HUES48 (cell line): Measurements from ENCODE around the gene ANTXR2.
"Not testable (repeated sequence)": the region's sequence is repeated elsewhere in the genome, so short reads cannot be mapped to it uniquely, and the experiment has no call there.

ENCODE experiments used
- H3K27ac ChIP-seq: one replicate; pipeline ENCODE4 v1.7.0; 2013; ENCODE audit warnings: low read depth, low read length, inconsistent platforms
- H3K27me3 ChIP-seq: 2 replicates; pipeline ENCODE4 v1.6.1; 2013; ENCODE audit warnings: mild to moderate bottlenecking, low read length; ENCODE audit not compliant: control insufficient read depth, insufficient read depth
- H3K36me3 ChIP-seq: 2 replicates; pipeline ENCODE4 v1.6.1; 2013; ENCODE audit warnings: low read length; ENCODE audit not compliant: control insufficient read depth, insufficient read depth
- H3K4me1 ChIP-seq: 2 replicates; pipeline ENCODE4 v1.6.1; 2013; ENCODE audit warnings: mild to moderate bottlenecking, low read length; ENCODE audit not compliant: control insufficient read depth, insufficient read depth
- H3K4me3 ChIP-seq: 2 replicates; pipeline ENCODE4 v1.5.1; 2013; ENCODE audit warnings: mild to moderate bottlenecking, low read depth, low read length
- H3K9ac ChIP-seq: 2 replicates; pipeline ENCODE4 v1.6.1; 2013; ENCODE audit warnings: mild to moderate bottlenecking, low read depth, low read length, moderate library complexity
- H3K9me3 ChIP-seq: 2 replicates; pipeline ENCODE4 v1.6.1; 2013; ENCODE audit warnings: low read length; ENCODE audit not compliant: control insufficient read depth, insufficient read depth

Gene ANTXR2

DNA sequence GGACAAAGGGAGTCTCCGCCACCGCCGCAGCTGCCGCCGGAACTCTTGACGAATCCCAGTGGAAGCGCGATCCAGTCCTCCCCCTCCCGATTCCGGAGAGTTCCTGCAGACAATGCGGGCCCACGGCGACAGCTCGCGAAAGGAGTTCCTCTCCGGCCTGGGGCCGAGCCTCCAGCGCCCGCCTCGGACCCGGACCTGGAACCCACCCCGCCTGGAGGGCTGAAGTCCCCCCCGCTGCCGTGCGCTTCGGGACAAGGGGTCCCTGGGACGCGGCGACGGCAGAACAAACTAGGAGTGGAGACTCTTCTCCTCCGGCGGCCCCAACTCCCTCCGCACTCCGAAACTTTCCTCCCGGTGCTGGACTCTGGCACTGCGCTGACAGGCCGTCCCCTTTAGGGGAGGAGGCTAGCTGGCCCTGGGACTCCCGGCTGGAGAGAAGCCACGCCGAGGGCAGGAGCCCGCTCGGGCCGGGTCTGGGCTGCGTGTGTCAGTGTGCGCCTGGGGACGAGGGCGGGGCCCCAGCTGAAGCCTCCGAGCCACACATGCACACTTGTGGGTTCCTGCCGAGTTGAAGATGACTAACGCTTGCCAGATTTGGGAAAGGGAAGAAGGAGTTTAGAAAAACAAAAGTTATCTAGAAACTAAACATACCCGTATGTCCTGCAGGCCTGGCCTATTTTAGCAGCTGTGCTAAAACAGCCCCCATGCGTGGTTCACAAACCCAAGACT lies at the start of gene ANTXR2:
Gene ANTXR2, minus strand, starts transcription at position 486 of the 729 bp plus-strand sequence. CDS start 669 bp downstream, outside the sequence.
- no peaks in the 10 kb centered on the region for H3K36me3 ChIP-seq

DNA sequence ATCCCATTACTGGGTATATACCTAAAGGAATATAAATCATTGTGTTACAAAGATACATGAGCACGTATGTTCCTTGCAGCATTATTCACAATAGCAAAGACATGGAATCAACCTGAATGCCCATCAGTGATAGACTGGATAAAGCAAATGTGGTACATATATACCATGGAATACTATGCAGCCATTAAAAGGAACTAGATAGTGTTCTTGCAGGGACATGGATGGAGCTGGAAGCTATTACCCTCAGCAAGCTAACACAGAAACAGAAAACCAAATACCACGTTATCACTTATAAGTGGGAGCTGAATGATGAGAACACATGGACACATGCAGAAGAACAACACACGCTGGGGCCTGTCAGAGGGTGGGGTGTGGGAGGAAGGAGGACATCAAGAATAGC lies 48.8 kb upstream of the ANTXR2 start:
- not testable (repeated sequence) for H3K27me3 ChIP-seq, H3K36me3 ChIP-seq, H3K4me3 ChIP-seq, H3K4me1 ChIP-seq, H3K9me3 ChIP-seq, H3K9ac ChIP-seq, H3K27ac ChIP-seq

More for the DNA sequence above, at the start of gene ANTXR2:
- Histone ChIP-seq H3K27me3 (peaks cover 30% of the 10 kb centered on the region), H3K4me3 (peak within 1 kb of the TSS; percentile 80), H3K9me3 (no peaks in the 10 kb centered on the region), H3K27ac (peak within 1 kb of the TSS; percentile 83), H3K4me1 (peaks cover 14% of the 10 kb centered on the region), H3K9ac (peak within 1 kb of the TSS; percentile 8; the same call in 1 of the 2 replicates)

DNA sequence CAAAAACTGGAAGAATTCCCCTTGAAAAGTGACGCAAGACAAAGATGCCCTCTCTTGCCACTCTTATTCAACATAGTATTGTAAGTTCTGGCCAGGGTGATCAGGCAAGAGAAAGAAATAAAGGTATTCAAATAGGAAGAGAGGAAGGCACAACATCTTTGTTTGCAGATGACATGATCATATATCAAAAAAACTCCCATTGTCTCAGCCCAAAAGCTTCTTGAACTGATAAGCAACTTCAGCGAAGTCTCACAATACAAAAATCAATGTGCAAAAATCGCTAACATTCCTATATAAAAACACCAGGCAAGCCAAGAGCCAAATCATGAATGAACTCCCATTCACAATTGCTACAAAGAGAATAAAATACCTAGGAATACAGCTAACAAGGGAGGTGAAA lies 46.6 kb upstream of the ANTXR2 start:
- H3K36me3 ChIP-seq, H3K9me3 ChIP-seq, H3K4me3 ChIP-seq, H3K4me1 ChIP-seq, H3K27ac ChIP-seq, H3K9ac ChIP-seq, H3K27me3 ChIP-seq: not testable (repeated sequence)

DNA sequence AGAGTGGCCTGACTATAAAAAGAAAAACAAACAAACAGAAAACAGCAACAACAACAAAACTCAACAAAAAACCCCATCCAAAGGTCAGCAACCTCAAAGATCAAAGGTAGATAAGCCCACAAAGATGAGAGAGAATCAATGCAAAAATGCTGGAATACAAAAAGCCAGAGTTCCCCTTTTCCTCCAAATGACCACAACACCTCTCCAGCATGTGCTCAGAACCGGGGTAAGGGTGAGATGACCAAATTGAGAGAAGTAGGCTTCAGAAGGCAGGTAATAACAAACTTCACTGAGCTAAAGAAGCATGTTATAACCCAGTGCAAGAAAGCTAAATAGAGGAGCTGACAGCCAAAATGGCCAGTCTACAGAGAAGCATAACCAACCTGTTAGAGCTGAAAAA lies 43.5 kb upstream of the ANTXR2 start:
- H3K4me1 ChIP-seq, result no peaks in the 10 kb centered on the region
- no peaks in the 10 kb centered on the region for H3K9me3 ChIP-seq
- H3K27ac ChIP-seq, result no peak overlapping the region
- H3K27me3 ChIP-seq, result no peaks in the 10 kb centered on the region
- H3K9ac ChIP-seq, result no peak overlapping the region
- no peak overlapping the region for H3K4me3 ChIP-seq
- no peaks in the 10 kb centered on the region for H3K36me3 ChIP-seq

DNA sequence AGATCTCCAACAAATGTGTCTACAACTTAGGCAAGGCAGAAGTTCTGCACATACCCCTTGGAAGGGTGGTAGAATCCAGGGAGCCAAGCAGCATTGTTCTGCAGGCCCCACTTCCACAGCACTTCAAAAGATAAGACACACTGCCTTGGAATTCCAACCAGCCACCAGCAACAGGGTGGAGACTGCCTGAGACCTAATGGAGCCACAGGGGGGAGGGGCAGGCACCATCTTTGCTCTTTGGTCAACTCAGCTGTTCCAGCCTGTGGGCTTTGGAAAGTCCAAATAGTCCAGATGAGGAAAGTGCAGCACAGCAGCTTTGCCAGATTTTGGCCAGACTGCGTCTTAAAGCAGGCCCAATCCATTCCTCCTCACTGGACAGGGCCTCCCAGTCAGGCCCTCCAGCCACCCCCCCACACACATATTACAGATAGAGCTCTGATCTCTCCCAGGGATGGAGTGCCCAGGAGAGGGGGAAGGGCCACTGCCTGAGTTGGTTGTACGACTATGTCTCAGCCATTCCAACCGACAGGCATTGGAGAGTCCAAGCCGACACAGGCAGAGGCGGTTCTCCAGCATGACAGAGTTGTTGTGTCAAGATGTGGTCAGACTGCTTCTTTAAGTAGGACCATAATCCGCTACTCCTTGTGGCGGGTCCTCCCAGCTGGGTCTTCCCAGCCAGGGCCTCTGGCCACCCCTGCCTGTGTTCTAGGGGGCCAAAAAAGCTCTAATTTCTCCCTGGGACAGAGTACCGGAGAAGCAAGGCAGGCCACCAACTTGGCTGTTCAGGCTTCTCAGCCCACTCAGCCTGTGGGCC lies 42.5 kb upstream of the ANTXR2 start:
- Histone ChIP-seq H3K36me3 (no peaks in the 10 kb centered on the region), H3K4me3 (no peak overlapping the region), H3K9me3 (no peaks in the 10 kb centered on the region), H3K27me3 (no peaks in the 10 kb centered on the region), H3K4me1 (no peaks in the 10 kb centered on the region), H3K9ac (no peak overlapping the region), H3K27ac (no peak overlapping the region)

DNA sequence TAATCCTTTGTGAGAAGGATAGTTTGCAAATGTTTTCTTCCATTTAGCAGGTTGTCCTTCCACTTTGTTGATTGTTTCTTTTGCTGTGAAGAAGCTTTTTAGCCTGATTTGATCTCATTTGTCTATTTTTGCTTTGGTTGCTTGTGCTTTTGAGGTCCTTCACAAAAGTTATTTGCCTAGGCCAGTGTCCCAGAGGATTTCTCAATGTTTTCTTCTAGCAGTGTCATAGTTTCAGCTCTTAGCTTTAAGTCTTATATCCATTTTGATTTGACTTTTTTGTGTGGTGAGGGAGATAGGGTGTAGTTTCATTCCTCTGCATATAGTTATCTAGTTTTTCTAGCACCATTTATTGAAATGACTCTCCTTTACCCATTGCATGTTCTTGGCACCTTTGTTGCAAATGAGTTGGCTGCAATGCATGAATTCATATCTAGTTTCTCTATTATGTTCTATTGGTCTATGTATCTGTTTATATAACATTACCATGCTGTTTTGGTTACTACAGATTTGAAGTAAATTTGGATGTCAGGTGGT lies 41.8 kb upstream of the ANTXR2 start:
- Histone ChIP-seq H3K4me1 (no peaks in the 10 kb centered on the region), H3K36me3 (no peaks in the 10 kb centered on the region), H3K27me3 (no peaks in the 10 kb centered on the region), H3K27ac (no peak overlapping the region), H3K9ac (no peak overlapping the region), H3K9me3 (no peaks in the 10 kb centered on the region), H3K4me3 (no peak overlapping the region)

DNA sequence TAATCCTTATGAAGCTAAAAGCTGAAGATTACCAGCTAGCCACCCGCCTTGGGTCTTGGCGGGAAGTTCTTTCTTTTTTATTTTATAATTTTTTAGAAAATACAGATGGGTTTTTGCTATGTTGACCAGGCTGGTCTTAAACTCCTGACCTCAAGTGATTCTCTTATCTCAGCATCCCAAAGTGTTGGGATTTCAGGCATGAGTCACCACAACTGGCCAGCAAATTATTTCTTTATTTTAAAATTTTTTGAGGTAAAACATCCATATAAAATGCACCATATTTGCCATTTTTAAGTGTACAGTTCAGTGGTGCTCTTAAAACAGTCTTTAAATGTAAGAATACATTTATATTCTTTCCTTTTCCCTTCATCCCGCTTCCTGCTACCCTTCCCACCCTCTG lies 40.6 kb upstream of the ANTXR2 start:
- H3K9ac ChIP-seq, result no peak overlapping the region
- H3K4me3 ChIP-seq, result no peak overlapping the region
- no peaks in the 10 kb centered on the region for H3K9me3 ChIP-seq
- H3K27ac ChIP-seq, result no peak overlapping the region
- H3K4me1 ChIP-seq, result no peaks in the 10 kb centered on the region
- no peaks in the 10 kb centered on the region for H3K36me3 ChIP-seq
- no peaks in the 10 kb centered on the region for H3K27me3 ChIP-seq

DNA sequence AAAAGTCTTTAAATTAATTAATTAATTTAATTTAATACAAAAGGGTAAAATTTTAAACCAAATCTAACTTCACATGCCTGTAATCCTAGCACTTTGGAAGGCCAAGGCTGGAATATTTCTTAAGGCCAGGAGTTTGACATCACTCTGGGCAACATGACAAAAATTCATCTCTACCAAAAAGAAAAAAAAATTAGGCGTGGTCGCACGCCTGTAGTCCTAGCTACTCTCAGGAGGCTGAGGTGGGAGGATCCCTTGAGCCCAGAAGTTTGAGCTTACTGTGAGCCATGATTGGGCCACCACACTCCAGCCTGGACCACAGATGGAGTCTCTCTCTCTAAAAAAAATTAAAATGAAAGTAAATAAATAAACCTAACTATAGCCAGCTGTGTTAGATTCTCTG lies 39.2 kb upstream of the ANTXR2 start:
- Histone ChIP-seq H3K27me3 (no peaks in the 10 kb centered on the region), H3K27ac (no peak overlapping the region)

DNA sequence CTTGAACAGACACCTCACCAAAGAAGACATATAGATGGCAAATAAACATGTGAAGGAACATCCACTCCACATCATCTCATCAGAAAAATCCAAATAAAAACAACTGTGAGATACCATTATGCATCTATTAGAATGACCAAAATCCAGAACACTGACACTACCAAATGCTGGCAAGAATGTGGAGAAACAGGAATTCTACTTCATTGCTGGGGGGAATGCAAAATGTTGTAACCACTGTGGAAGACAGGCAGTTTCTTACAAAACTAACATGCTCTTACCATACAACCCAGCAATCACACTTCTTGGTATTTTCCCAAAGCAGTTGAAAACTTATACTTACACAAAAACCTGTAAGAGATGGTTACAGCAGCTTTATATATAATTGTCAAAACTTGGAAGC lies 38.2 kb upstream of the ANTXR2 start:
- no peak overlapping the region for H3K27ac ChIP-seq
- H3K9ac ChIP-seq, result no peak overlapping the region
- peaks cover 9% of the 10 kb centered on the region; the same call in 1 of the 2 replicates for H3K9me3 ChIP-seq
- H3K4me3 ChIP-seq, result no peak overlapping the region
- no peaks in the 10 kb centered on the region for H3K4me1 ChIP-seq
- no peaks in the 10 kb centered on the region for H3K27me3 ChIP-seq
- H3K36me3 ChIP-seq, result no peaks in the 10 kb centered on the region

More for the DNA sequence above, 39.2 kb upstream of the ANTXR2 start:
- no peak overlapping the region for H3K9ac ChIP-seq
- H3K9me3 ChIP-seq, result peaks cover 6% of the 10 kb centered on the region; the same call in 1 of the 2 replicates
- H3K4me1 ChIP-seq, result no peaks in the 10 kb centered on the region
- no peaks in the 10 kb centered on the region for H3K36me3 ChIP-seq
- H3K4me3 ChIP-seq, result no peak overlapping the region

DNA sequence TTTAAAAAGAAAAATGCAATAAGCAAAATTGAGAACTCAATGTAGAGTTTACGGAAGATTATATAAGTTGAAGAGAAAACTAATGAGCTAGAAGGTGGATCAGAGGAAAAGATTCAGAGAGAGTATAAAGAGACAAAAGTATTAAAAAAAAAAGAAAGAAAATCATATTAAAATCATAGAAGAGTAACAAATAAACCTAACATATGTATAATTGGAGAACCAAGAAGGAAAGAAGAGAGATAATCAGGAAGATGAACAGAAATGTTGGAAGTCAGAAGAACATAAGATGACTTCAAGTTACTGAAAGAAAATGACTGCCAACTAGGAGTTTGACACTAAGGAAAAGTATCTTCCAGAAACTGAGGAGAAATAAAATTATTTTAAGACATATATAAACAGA lies 34.3 kb upstream of the ANTXR2 start:
- Histone ChIP-seq H3K36me3 (no peaks in the 10 kb centered on the region), H3K27ac (no peak overlapping the region), H3K4me1 (no peaks in the 10 kb centered on the region), H3K27me3 (no peaks in the 10 kb centered on the region), H3K4me3 (no peak overlapping the region), H3K9ac (no peak overlapping the region), H3K9me3 (peaks cover 9% of the 10 kb centered on the region; the same call in 1 of the 2 replicates)

DNA sequence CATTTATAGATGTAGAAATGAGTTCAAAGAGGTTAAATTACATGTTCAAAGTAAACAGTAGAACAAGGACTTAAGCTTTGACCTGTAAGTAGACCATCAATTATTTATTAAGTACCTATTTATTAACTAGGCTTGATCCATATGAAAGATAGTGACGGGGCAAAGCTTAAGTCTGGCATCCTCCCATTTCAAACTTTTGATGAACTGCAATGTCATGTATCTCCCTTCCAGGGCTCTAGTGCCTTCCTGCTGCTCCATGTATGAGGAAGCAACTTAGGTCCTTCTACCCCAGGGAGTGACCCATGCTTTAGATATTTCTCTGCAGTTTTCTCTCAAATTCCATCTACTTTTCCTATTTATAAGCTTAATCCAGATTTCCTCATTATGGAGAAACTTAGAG lies 31.9 kb upstream of the ANTXR2 start:
- Histone ChIP-seq H3K9me3 (peaks cover 9% of the 10 kb centered on the region; the same call in 1 of the 2 replicates), H3K27ac (no peak overlapping the region), H3K4me1 (no peaks in the 10 kb centered on the region), H3K36me3 (no peaks in the 10 kb centered on the region), H3K9ac (no peak overlapping the region), H3K27me3 (no peaks in the 10 kb centered on the region), H3K4me3 (no peak overlapping the region)
